ENCODE data around the gene GRPEL1.

GRPEL1 gene

GRCh38 chr4:7050481-7051143 is 17.3 kb downstream of the GRPEL1 start:
- Histone ChIP-seq H3K9me3 (ENCODE audit: control insufficient read depth, insufficient read depth, low read length) (no peaks in the 10 kb centered on the region), H3K36me3 (ENCODE audit: insufficient read depth, low read length) (no peaks in the 10 kb centered on the region), H3K4me1 (ENCODE audit: insufficient read depth, low read length) (no peaks in the 10 kb centered on the region), H3K9ac (ENCODE audit: low read depth, low read length) (no peak overlapping the region)

GRCh38 chr4:7049739-7050138 is 18.1 kb downstream of the GRPEL1 start:
- H3K4me1 ChIP-seq (ENCODE audit: insufficient read depth, low read length): 0 out of 2 replicates have a peak, but pooled peaks cover 2% of the 10 kb centered on the region
- no peak overlapping the region for H3K9ac ChIP-seq (ENCODE audit: low read depth, low read length)
- H3K36me3 ChIP-seq (ENCODE audit: insufficient read depth, low read length): no peaks in the 10 kb centered on the region
- no peaks in the 10 kb centered on the region for H3K9me3 ChIP-seq (ENCODE audit: control insufficient read depth, insufficient read depth, low read length)

GRCh38 chr4:7049295-7049694 is 18.6 kb downstream of the GRPEL1 start:
- Histone ChIP-seq H3K9ac (ENCODE audit: low read depth, low read length) (no peak overlapping the region), H3K4me1 (ENCODE audit: insufficient read depth, low read length) (peaks cover 7% of the 10 kb centered on the region; the same call in 1 of the 2 replicates), H3K9me3 (ENCODE audit: control insufficient read depth, insufficient read depth, low read length) (no peaks in the 10 kb centered on the region), H3K36me3 (ENCODE audit: insufficient read depth, low read length) (no peaks in the 10 kb centered on the region)

GRCh38 chr4:7048642-7049041 is 19.2 kb downstream of the GRPEL1 start:
- Histone ChIP-seq H3K9me3 (ENCODE audit: control insufficient read depth, insufficient read depth, low read length) (no peaks in the 10 kb centered on the region), H3K9ac (ENCODE audit: low read depth, low read length) (no peak overlapping the region), H3K36me3 (ENCODE audit: insufficient read depth, low read length) (no peaks in the 10 kb centered on the region), H3K4me1 (ENCODE audit: insufficient read depth, low read length) (peaks cover 8% of the 10 kb centered on the region; the same call in 1 of the 2 replicates)

GRCh38 chr4:7046971-7047370 is 20.9 kb downstream of the GRPEL1 start:
- Histone ChIP-seq H3K36me3 (ENCODE audit: insufficient read depth, low read length) (no peaks in the 10 kb centered on the region), H3K4me1 (ENCODE audit: insufficient read depth, low read length) (peaks cover 8% of the 10 kb centered on the region; the same call in 1 of the 2 replicates), H3K9ac (ENCODE audit: low read depth, low read length) (no peak overlapping the region), H3K9me3 (ENCODE audit: control insufficient read depth, insufficient read depth, low read length) (no peaks in the 10 kb centered on the region)

GRCh38 chr4:7045961-7046921 is 21.6 kb downstream of the GRPEL1 start:
- H3K9ac ChIP-seq (ENCODE audit: low read depth, low read length): no peak overlapping the region
- peaks cover 8% of the 10 kb centered on the region; the same call in 1 of the 2 replicates for H3K4me1 ChIP-seq (ENCODE audit: insufficient read depth, low read length)
- H3K9me3 ChIP-seq (ENCODE audit: control insufficient read depth, insufficient read depth, low read length): no peaks in the 10 kb centered on the region

GRCh38 chr4:7045553-7045952 is 22.3 kb downstream of the GRPEL1 start:
- Histone ChIP-seq H3K4me1 (ENCODE audit: insufficient read depth, low read length) (peaks cover 8% of the 10 kb centered on the region; the same call in 1 of the 2 replicates), H3K9me3 (ENCODE audit: control insufficient read depth, insufficient read depth, low read length) (no peaks in the 10 kb centered on the region), H3K9ac (ENCODE audit: low read depth, low read length) (no peak overlapping the region), H3K36me3 (ENCODE audit: insufficient read depth, low read length) (no peaks in the 10 kb centered on the region)

More at GRCh38 chr4:7045961-7046921, 21.6 kb downstream of the GRPEL1 start:
- H3K36me3 ChIP-seq (ENCODE audit: insufficient read depth, low read length): no peaks in the 10 kb centered on the region

- Histone ChIP-seq H3K9me3 (ENCODE audit: control insufficient read depth, insufficient read depth, low read length) (no peaks in the 10 kb centered on the region), H3K9ac (ENCODE audit: low read depth, low read length) (peak overlapping the region; percentile 93), H3K36me3 (ENCODE audit: insufficient read depth, low read length) (no peaks in the 10 kb centered on the region)
Observed at GRCh38 chr4:7044137-7044930, 23.5 kb downstream of the GRPEL1 start.

GRCh38 chr4:7043284-7044136 is 24.4 kb downstream of the GRPEL1 start, which contains the start of gene TADA2B:
TSS of gene TADA2B (plus strand) at chr4:7043372. CDS start at chr4:7043580, 208 bp downstream.
- H3K9me3 ChIP-seq (ENCODE audit: control insufficient read depth, insufficient read depth, low read length): no peaks in the 10 kb centered on the region
- H3K4me1 ChIP-seq (ENCODE audit: insufficient read depth, low read length): peaks cover 8% of the 10 kb centered on the region; the same call in 1 of the 2 replicates
- no peaks in the 10 kb centered on the region for H3K36me3 ChIP-seq (ENCODE audit: insufficient read depth, low read length)
- H3K9ac ChIP-seq (ENCODE audit: low read depth, low read length): peak within 1 kb of the TSS; percentile 93

More at GRCh38 chr4:7044137-7044930, 23.5 kb downstream of the GRPEL1 start:
- H3K4me1 ChIP-seq (ENCODE audit: insufficient read depth, low read length): peaks cover 8% of the 10 kb centered on the region; the same call in 1 of the 2 replicates

- Histone ChIP-seq H3K9me3 (ENCODE audit: control insufficient read depth, insufficient read depth, low read length) (no peaks in the 10 kb centered on the region), H3K4me1 (ENCODE audit: insufficient read depth, low read length) (peaks cover 8% of the 10 kb centered on the region; the same call in 1 of the 2 replicates), H3K36me3 (ENCODE audit: insufficient read depth, low read length) (no peaks in the 10 kb centered on the region), H3K9ac (ENCODE audit: low read depth, low read length) (peak overlapping the region; percentile 63; the same call in 1 of the 2 replicates)
Observed at GRCh38 chr4:7042503-7043283, 25.2 kb downstream of the GRPEL1 start.

- Histone ChIP-seq H3K4me1 (ENCODE audit: insufficient read depth, low read length) (peaks cover 8% of the 10 kb centered on the region; the same call in 1 of the 2 replicates), H3K9me3 (ENCODE audit: control insufficient read depth, insufficient read depth, low read length) (no peaks in the 10 kb centered on the region), H3K36me3 (ENCODE audit: insufficient read depth, low read length) (no peaks in the 10 kb centered on the region), H3K9ac (ENCODE audit: low read depth, low read length) (peak overlapping the region; percentile 63; the same call in 1 of the 2 replicates)
Observed at GRCh38 chr4:7041801-7042502, 25.9 kb downstream of the GRPEL1 start.

- no peaks in the 10 kb centered on the region for H3K36me3 ChIP-seq (ENCODE audit: insufficient read depth, low read length)
- no peaks in the 10 kb centered on the region for H3K9me3 ChIP-seq (ENCODE audit: control insufficient read depth, insufficient read depth, low read length)
- peaks cover 8% of the 10 kb centered on the region; the same call in 1 of the 2 replicates for H3K4me1 ChIP-seq (ENCODE audit: insufficient read depth, low read length)
- no peak overlapping the region for H3K9ac ChIP-seq (ENCODE audit: low read depth, low read length)
Observed at GRCh38 chr4:7041246-7041645, 26.6 kb downstream of the GRPEL1 start.

Data from ES-I3 (cell line).